ENCODE results near the gene VIPR2.

VIPR2 gene

DNA sequence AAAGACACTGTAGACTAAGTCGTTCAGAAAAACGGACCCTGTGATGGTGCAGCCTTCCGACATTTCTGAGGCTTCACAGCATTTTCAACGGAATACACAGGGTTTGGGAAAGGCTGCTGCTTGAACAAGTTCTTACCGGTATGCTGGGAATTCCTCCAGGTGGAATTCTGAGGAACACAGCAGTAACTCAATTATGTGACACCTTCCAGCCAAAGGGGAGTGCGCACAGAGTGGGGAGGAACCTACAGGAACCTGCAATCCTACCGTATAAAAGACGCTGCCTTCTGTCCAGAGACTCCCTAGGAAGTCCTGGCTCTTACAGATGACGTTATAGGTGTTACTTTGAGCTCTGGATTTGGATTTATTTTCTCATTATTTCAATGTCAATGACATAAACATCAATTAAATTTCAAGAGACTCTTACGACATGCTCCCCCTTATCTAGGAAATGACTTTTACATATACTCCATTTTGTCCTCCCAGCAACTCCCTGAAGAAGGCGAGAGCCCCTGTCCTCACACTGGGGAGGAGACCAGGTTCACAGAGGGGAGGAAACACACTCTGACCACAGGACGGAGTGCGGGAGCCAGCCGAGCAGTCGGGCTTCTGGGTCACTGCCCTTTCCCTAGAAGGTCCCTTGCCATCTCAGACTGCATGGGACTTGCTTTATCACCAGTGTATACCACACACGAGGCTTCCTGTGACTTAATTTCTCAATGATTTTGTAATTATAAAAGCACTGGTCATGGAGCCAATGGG, 27.9 kb downstream of the VIPR2 start:
- FAIRE-seq: no peak
- TF ChIP-seq SPI1 (IDR thresholded peaks at IDR 0.05; ENCODE audit: low read depth, low read length): no peak
- TF ChIP-seq PAX5 (IDR thresholded peaks at IDR 0.05; ENCODE audit: insufficient read depth, low read length, severe bottlenecking): no peak
- no peak for TF ChIP-seq POU2F2 (IDR thresholded peaks at IDR 0.05; ENCODE audit: low read depth, low read length)
- TF ChIP-seq TAF1 (IDR thresholded peaks at IDR 0.05; ENCODE audit: low read depth, low read length): no peak
- no peak for TF ChIP-seq POLR2A (IDR thresholded peaks at IDR 0.05; ENCODE audit: low read depth, low read length)
- no peak for TF ChIP-seq POLR2AphosphoS5 (IDR thresholded peaks at IDR 0.05; ENCODE audit: low read depth, low read length)

DNA sequence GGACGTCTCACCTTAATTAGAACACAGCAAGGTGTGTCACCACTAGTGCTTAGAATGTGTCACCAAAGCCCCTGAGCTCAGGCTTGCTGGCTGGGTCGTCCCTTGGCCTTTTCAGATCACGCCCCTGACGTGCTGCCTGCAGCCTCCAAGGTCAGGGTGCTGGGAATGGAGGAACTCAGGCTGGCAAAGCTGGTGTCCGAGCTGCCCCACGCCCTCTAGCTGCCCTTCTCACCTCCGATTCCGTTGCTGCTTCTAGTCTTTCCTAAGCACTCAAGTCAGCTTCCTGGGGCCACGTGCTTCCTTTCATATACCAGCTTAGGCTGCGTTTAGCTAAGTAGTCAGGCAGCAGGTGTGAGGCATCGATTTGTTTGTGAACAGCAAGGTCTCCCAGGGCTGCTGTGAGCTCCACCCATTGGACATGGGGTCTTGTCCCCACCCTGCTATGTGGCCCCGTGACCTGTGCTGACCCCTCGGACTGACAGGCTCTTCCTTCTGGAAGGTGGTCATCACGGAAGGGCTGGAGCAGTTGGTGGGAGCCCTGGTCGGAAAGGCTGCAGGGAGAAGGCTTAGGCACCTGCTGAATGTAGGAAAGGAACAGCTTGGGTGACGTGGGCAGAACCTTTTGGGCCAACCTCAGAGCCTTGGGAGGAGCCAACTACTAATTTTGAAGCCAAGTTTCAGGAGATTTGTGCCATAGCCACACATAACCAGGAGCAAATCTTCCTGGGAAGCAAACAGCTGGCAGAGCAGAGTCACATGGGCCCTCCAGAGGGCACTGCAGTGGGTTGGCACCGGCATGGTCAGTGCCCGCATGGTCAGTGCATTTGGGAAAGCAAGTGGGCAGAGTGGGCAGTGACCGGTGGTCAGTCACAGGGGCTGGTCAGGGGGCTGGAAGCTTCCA, 28.8 kb downstream of the VIPR2 start:
- DNase-seq (ENCODE audit: insufficient read length, low spot score) (no peak), FAIRE-seq (no peak)
- TF ChIP-seq POLR2A (IDR thresholded peaks at IDR 0.05; ENCODE audit: low read depth, low read length): no peak
- no peak for TF ChIP-seq SPI1 (IDR thresholded peaks at IDR 0.05; ENCODE audit: low read depth, low read length)

More for the DNA sequence above, 27.9 kb downstream of the VIPR2 start:
- DNase-seq (ENCODE audit: insufficient read length, low spot score): no peak

DNA sequence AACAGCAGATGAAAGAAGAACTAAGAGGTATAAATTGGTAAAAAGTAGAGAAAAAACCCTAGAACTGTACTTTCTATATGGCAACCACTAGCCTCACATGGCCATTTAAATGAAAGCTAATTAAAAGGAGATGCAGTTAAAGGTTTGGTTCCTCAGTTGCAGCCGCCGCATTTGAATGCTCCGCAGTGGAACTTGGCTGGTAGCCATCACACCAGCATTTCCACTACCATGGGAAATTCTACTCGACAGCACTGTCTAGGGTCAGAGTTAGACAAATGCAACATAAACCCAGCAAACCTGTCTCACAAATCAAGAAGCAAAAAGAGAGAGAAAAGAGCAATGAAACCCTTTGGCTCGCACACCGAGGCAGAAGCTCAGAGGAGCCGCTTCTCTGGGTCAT, 29.7 kb downstream of the VIPR2 start:
- no peak for FAIRE-seq
- DNase-seq (ENCODE audit: insufficient read length, low spot score): no peak
- TF ChIP-seq TAF1 (IDR thresholded peaks at IDR 0.05; ENCODE audit: low read depth, low read length) (no peak), POU2F2 (IDR thresholded peaks at IDR 0.05; ENCODE audit: low read depth, low read length) (no peak), POLR2A (IDR thresholded peaks at IDR 0.05; ENCODE audit: low read depth, low read length) (no peak)

DNA sequence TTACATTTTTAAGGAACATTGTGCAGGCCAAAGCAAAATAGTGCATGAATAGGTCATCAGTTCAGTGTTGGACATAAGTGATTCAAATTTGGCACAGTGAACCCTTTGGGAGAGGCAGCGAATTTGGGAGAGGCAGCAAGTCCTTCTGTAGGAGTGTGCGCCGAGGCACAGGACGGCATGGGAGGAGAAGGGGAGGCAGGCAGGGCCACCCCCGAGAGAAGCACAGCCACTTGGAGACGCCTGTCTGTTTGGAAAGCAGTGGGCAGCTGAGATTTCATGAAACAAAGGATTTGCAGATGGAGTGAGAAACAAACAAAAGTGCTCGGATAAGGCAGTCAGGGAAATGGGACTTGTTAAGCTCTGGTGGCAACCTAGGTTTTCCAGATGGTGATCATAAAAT, 30.6 kb downstream of the VIPR2 start:
- DNase-seq (ENCODE audit: insufficient read length, low spot score) (no peak), FAIRE-seq (no peak)
- no peak for TF ChIP-seq PAX5 (IDR thresholded peaks at IDR 0.05; ENCODE audit: insufficient read depth, low read length, severe bottlenecking)
- TF ChIP-seq POLR2A (IDR thresholded peaks at IDR 0.05; ENCODE audit: low read depth, low read length): no peak
- TF ChIP-seq SPI1 (IDR thresholded peaks at IDR 0.05; ENCODE audit: low read depth, low read length): no peak
- no peak for TF ChIP-seq POLR2AphosphoS5 (IDR thresholded peaks at IDR 0.05; ENCODE audit: low read depth, low read length)
- TF ChIP-seq TAF1 (IDR thresholded peaks at IDR 0.05; ENCODE audit: low read depth, low read length): no peak
- no peak for TF ChIP-seq POU2F2 (IDR thresholded peaks at IDR 0.05; ENCODE audit: low read depth, low read length)

DNA sequence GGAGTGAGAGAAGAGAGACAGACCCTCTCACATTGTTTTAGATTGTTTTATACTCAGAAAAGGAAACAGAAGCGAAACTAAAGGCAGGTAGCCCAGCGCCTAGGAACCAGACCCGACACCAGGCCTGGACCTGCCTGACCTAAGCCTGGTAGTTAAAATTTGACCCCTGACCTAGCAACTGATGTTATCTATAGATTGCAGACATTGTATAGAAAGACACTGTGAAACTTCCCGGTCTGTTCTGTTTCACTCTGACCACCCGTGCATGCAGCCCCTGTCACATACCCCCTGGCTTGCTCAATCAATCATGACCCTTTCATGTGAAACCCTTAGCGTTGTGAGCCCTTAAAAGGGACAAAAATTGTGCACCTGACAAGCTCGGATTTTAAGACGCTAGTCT, 31.6 kb downstream of the VIPR2 start:
- FAIRE-seq (no peak), DNase-seq (ENCODE audit: insufficient read length, low spot score) (no peak)
- TF ChIP-seq TAF1 (IDR thresholded peaks at IDR 0.05; ENCODE audit: low read depth, low read length): no peak
- TF ChIP-seq SPI1 (IDR thresholded peaks at IDR 0.05; ENCODE audit: low read depth, low read length): no peak
- TF ChIP-seq POU2F2 (IDR thresholded peaks at IDR 0.05; ENCODE audit: low read depth, low read length): no peak
- no peak for TF ChIP-seq POLR2AphosphoS5 (IDR thresholded peaks at IDR 0.05; ENCODE audit: low read depth, low read length)
- TF ChIP-seq POLR2A (IDR thresholded peaks at IDR 0.05; ENCODE audit: low read depth, low read length): no peak
- TF ChIP-seq PAX5 (IDR thresholded peaks at IDR 0.05; ENCODE audit: insufficient read depth, low read length, severe bottlenecking): no peak

DNA sequence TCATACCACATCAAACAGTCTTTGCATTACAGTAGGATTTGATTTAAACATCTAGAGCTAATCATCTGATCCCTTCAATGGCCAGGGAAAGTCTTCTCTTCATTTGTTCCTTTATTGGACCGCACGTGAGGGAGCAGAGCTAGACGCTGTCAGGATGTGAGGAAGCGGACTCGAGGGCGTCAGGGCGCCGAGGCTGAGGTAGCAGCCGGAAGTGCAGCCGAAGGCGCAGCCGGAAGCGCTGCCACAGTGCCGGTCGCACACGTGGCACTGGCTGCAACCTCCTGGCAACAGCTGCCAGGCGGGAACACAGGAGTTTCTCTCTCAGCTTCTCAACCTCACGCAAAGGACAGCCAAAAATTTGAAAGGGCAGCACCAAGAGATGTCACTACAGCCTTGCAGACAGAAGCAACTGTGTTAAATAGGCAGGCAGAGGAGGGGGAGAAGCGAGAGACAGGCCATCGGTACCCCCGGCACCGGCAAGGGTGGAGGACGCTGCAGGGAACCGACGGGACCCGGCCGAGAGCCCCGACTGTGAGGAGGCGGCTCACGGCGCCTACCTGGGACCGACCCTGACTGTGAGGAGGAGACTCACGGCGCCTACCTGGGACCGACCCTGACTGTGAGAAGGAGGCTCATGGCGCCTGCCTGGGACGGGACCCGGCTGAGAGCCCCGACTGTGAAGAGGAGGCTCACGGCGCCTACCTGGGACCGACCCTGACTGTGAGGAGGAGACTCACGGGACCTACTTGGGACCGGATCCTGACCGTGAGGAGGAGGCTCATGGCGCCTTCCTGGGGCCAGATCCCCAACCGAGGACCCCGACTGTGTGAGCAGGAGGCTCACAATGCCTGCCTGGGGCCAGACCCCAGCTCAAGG, 32.3 kb downstream of the VIPR2 start:
- FAIRE-seq (no peak), DNase-seq (ENCODE audit: insufficient read length, low spot score) (no peak)
- no peak for TF ChIP-seq POLR2AphosphoS5 (IDR thresholded peaks at IDR 0.05; ENCODE audit: low read depth, low read length)
- TF ChIP-seq SPI1 (IDR thresholded peaks at IDR 0.05; ENCODE audit: low read depth, low read length): no peak
- no peak for TF ChIP-seq POLR2A (IDR thresholded peaks at IDR 0.05; ENCODE audit: low read depth, low read length)
- no peak for TF ChIP-seq PAX5 (IDR thresholded peaks at IDR 0.05; ENCODE audit: insufficient read depth, low read length, severe bottlenecking)
- TF ChIP-seq POU2F2 (IDR thresholded peaks at IDR 0.05; ENCODE audit: low read depth, low read length): no peak
- TF ChIP-seq TAF1 (IDR thresholded peaks at IDR 0.05; ENCODE audit: low read depth, low read length): no peak

DNA sequence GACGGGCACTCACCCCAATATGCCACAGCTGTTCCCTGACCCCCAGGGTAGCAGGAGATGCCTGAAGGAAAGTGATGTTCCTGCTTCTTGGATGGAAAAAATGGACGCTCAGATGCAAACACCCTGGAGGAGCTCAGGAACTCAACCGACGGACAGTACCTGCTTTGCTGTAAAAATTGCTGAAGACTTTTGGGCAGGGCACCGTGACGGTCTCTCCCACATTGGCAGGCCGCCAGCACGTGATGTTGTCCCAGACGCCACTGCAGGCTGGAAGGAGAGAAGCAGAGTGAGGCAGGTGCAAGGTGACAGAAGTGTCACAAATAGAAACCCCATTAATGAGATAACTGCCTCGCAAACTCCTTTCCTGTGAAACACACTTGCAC, 35.0 kb downstream of the VIPR2 start:
- TF ChIP-seq POLR2A (IDR thresholded peaks at IDR 0.05; ENCODE audit: low read depth, low read length) (no peak), POLR2AphosphoS5 (IDR thresholded peaks at IDR 0.05; ENCODE audit: low read depth, low read length) (no peak), POU2F2 (IDR thresholded peaks at IDR 0.05; ENCODE audit: low read depth, low read length) (no peak), PAX5 (IDR thresholded peaks at IDR 0.05; ENCODE audit: insufficient read depth, low read length, severe bottlenecking) (no peak), SPI1 (IDR thresholded peaks at IDR 0.05; ENCODE audit: low read depth, low read length) (no peak), TAF1 (IDR thresholded peaks at IDR 0.05; ENCODE audit: low read depth, low read length) (no peak)
- no peak for DNase-seq (ENCODE audit: insufficient read length, low spot score)
- FAIRE-seq: no peak

DNA sequence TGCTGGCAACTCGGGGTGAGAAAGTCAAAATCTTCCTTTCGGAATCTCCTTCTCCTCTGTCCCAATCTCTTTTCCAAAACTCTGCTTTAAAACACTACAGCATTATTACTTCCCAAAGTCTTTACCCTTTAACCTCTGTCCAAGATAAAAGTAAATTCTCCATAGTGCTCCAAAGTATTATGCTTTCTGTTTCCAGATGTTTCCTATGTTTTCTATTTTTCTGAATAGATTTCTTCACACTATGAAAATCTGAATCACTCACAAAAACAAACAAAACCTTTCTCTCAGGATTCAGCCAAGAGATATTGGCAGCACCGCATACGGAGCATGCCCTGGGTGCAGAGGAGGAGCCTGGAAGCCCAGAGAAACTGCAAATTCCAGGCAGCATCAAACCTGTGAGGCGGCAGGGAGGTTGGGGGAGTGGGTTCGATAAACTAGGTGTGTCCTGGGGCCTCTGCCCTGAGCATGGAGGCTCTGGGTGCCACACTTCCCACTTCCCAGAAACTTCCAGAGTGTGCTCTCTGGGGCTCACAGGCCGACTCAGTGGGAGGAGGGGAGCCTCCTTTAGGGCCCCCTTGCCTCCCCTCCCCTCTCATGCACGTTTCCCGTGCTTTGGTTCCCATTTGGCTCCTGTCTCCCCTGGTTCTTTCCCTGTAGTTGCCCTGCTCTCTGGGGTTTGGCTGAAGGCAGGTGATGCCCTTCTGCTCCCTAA, 35.6 kb downstream of the VIPR2 start:
- FAIRE-seq (no peak), DNase-seq (ENCODE audit: insufficient read length, low spot score) (no peak)
- no peak for TF ChIP-seq POLR2A (IDR thresholded peaks at IDR 0.05; ENCODE audit: low read depth, low read length)
- no peak for TF ChIP-seq POLR2AphosphoS5 (IDR thresholded peaks at IDR 0.05; ENCODE audit: low read depth, low read length)
- TF ChIP-seq PAX5 (IDR thresholded peaks at IDR 0.05; ENCODE audit: insufficient read depth, low read length, severe bottlenecking): no peak
- no peak for TF ChIP-seq TAF1 (IDR thresholded peaks at IDR 0.05; ENCODE audit: low read depth, low read length)
- no peak for TF ChIP-seq POU2F2 (IDR thresholded peaks at IDR 0.05; ENCODE audit: low read depth, low read length)
